Stimulated activated CD4-positive, alpha-beta T cell treated with anti-CD3 and anti-CD28 coated beads, TNF-alpha, amount 100 ng/mL, for 4 hours (primary cell): ENCODE results near the gene BRD2.

ENCODE experiments used
- DNase-seq, 3 experiments: peaks; one replicate each; pipeline ENCODE4 v3.0.0-alpha.2; 2020; ENCODE audit warnings: low read depth in 3 of 3

BRD2 gene

GRCh38 chr6:32949113-32949512 lies 19.3 kb upstream of the BRD2 start:
- no peak for DNase-seq

DNA sequence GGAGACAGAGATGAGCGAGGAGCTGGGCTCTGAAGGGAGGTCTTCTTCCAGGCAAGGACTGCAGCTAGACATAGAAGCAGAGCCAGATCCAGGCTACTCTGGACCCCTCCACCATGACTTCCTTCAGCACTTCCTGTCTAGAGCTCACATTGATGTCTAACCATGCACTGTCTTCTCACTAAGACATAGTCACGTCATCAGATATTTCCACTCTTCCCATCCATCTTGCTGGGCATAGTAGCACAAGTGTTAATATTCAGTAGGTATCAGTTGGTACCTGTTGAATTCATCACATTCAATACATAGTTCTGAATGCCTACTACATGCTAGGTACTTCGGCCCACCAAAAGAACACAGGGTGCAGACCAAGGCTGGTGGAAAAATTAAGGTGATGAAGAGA lies 18.4 kb upstream of the BRD2 start:
- DNase-seq = no peak

DNA sequence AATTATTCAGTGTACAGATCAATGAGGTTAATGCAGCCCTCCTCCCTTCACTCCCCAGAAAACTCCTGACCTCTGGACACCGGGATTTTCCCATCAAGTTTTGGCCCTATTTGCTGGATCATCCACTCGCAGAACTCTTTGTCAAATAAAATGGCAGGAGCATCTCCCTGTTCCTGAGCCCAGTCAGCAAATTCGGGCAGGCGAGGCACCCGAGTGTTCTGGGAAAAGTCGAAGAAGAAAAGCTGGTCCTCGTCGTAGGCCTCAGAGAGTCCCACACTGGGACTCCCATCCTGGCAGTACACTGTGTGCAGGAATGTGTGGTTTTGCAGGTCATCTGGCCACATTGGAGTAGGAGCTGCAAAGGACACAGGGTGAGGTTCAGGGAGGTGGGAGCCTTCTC lies 17.9 kb upstream of the BRD2 start:
- no peak for DNase-seq

GRCh38 chr6:32952817-32953739 lies 15.3 kb upstream of the BRD2 start, which contains the start of gene HLA-DMA:
TSS of gene HLA-DMA (minus strand) at chr6:32953097. CDS start at chr6:32953036, 61 bp downstream.
- peak; percentile 45 to 56 (median 48) for DNase-seq

DNA sequence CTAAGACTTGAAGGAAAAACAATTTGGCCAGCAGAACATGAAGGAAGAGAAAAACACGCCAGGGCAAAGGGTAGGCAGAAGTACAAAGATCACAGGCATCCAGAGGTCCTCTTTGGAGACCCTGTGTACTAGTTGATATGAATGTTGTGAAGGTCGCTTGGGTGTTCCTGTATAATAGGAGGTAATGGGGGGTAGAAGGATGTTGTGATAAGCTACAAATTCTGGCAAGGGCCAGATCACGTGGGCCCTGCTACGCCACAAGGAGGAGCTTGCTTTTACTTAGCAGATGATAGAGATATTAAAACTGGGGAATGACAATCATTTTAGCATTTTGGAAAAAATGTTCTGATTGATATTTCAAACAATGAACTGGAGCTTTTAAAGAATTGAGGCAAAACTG lies 14.6 kb upstream of the BRD2 start:
- no peak for DNase-seq

GRCh38 chr6:32954267-32954666 lies 14.1 kb upstream of the BRD2 start:
- no peak for DNase-seq

GRCh38 chr6:32954986-32955802 lies 13.2 kb upstream of the BRD2 start:
- no peak for DNase-seq

GRCh38 chr6:32956176-32956575 lies 12.2 kb upstream of the BRD2 start:
- no peak for DNase-seq

DNA sequence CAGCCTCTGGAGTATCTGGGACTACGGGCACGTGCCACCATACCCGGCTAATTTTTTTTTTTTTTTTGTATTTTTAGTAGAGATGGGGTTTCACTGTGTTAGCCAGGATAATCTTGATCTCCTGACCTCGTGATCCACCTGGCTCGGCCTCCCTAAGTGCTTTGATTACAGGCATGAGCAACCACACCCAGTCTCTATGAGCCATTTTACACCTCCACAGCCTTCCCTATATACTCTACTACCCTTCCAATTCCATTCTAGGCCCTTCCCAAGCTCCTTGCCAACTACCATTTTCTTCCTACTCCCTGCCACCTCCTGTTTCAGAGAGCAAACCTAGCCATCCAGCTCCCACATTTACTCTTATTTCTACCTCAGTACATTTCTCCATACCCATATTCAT lies 7.8 kb upstream of the BRD2 start:
- DNase-seq = no peak

GRCh38 chr6:32962213-32962826 lies 6.1 kb upstream of the BRD2 start:
- no peak for DNase-seq

GRCh38 chr6:32963866-32964265 lies 4.5 kb upstream of the BRD2 start:
- DNase-seq = no peak

- no peak for DNase-seq
These were observed 3.6 kb upstream of the BRD2 start for GRCh38 chr6:32964776-32965175.

- DNase-seq = peak in 1 of 3 experiments; percentile 28
These were observed 973 bp upstream of the BRD2 start for GRCh38 chr6:32967151-32968091.

- peak; percentile 35 to 60 (median 42) for DNase-seq
These were observed 682 bp downstream of the BRD2 start for GRCh38 chr6:32968867-32969684.

- peak; percentile 48 to 62 (median 59) for DNase-seq
These were observed 1.5 kb downstream of the BRD2 start for GRCh38 chr6:32969685-32970412.

DNA sequence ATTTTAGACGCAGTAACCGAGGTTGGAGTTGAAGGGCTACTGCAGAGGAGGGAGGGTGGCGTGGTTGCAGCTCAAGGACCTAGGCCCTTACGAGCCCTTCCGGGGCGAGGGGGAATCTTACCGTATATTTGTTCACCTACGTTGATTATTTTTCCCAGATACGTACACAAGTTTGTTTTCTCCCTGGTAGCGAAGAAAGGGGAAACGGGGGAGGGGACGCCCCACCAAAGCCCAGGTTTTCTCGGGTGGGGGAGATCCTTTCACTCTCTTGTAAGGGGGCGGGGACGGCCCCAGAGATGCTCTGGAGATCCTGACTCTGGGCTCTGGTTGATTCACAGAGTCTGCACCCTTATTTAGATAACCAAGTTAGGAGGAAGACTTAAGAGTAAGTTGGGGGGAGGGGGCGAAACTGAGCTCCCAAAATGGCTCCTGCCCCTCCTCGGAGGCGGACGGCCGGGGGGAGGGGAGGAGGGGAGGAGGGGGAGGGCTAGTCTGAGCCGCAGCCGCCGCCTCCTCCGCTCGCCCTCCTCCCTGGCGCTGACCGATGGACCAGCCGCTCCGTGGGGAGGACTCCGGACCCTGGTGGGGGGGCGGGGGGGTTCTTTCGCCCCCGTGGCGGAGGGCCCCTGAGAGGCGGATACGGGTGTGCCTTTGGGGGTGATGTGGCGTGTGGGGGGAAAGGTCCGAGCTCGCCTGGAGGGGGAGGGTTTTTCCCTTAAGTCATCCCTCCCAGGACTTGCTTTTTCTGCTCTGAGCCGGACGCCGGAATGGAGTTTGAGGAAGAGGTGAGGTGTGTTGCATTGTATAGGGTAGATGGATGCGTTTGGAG lies 2.2 kb downstream of the BRD2 start:
- DNase-seq = peak; percentile 66 to 75 (median 67)

DNA sequence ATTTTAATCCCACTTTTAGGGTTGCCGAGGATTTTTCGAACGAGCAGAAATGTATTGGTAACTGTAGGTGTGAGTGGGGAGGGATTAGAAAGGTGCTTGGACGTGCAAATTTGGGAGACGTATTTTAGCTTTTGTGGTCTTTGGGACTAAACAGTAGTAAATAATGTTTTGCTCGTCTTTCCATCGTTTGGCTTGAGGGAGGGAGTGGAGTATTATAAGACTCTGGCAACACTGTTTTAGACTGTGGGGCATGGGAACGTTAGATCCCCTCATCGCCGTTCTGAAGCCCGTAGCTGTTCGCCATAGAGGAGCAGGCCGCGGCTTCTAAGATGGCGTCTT lies 2.8 kb downstream of the BRD2 start:
- no peak for DNase-seq

DNA sequence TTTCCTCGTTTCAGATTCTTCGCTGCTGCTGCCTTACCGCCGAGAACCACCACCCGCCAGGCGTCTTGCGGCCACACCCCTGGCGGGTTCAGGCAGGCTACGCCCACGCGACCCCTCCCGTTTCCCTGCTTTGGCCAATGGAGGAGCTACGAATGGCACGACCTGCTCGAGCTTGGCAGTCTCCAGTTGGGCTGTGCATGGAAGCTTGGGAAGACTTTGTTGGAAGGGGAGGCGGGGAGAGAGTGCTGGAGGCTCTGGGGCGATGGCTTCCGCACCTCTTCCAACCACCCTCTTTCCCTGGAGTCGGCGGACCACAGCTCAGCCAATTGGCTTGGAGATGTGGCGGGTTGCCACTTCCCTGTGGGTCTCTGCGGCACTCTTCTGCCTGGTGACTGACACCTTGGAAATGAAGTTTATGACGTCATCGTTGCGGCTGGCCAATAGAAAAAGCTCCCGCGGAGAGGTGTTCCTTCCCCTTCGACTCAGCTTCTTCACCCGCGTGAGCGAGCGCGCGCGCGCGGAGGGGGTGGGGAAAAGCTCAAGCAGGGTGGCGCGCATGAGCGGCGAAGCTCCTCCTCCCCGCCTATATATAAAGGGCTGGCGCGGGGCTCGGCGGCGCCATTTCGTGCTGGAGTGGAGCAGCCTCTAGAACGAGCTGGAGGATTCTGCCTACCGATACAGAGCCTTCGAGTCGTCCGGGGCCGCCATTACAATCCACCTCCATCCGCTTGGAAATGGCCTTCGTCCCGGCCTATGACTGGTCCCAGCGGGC lies 3.4 kb downstream of the BRD2 start:
- DNase-seq = peak; percentile 99
